HG03457 (cell line): ENCODE results near the gene CSF1R.
"Not testable (repeated sequence)": the region's sequence is repeated elsewhere in the genome, so short reads cannot be mapped to it uniquely, and the experiment has no call there.

Experiments
- ATAC-seq: cut with Tn5 transposase; IDR thresholded peaks from one replicate; pipeline ENCODE4 v1.9.1; 2021; ENCODE audit warnings: moderate number of reproducible peaks; ENCODE audit not compliant: unreplicated experiment

CSF1R gene

DNA sequence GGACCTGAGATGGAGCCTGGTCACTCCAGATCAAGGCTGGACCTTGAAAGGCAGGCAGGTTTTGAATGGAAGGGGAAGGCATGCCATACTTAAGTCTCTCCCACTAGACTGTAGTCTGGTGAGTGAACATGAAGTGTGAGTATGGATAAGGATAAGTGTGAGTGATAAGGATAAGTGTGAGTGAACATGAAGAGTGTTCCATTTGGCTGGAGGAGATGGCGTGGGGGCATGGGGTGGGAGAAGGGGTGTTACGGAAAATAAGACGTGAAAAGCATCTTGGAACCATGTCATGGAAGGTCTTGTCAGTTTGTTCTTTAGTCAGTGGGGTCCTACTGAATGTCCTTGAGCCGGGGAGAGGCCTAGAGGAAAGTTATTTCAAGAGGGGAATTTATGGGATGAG is 53.0 kb downstream of the CSF1R start:
- ATAC-seq: no peak

DNA sequence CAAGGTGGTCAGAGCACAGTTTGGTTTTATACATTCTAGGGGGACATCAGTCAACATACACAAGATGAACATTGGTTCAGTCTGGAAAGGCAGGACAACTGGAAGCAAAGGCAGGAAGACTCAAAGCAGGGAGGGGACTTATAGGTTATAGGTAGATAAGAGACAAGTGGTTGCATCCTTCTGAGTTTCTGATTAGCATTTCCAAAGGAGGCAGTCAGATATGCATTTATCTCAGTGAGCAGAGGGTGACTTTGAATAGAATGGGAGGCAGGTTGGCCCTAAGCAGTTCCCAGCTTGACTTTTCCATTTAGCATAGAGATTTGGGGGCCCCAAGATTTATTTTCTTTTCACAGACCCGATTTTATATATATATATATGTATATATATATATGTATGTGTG is 58.3 kb downstream of the CSF1R start:
- not testable (repeated sequence) for ATAC-seq

DNA sequence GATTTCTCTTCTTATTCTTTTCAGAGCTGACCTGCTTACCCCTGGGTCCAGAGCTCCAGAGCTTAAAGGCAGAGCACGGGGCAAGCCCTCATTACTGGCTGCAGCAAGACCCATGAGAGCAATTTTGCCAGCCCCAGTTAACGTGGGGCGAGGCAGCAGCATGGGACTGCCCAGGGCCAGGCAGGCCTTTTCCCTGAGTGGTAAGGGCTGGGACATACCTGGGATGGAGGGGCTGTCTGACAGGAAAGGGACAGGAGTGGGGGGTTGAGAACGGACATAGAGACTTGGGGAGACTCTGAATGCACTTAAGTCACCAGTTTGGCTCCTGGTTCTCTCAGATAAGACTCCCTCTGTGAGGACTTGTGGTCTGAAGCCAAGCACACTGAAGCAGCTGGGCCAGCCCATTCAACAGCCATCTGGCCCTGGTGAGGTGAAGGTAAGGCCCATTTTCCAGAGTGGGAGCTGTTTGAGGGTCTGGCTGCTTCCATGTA is 59.6 kb downstream of the CSF1R start:
- ATAC-seq: no peak

DNA sequence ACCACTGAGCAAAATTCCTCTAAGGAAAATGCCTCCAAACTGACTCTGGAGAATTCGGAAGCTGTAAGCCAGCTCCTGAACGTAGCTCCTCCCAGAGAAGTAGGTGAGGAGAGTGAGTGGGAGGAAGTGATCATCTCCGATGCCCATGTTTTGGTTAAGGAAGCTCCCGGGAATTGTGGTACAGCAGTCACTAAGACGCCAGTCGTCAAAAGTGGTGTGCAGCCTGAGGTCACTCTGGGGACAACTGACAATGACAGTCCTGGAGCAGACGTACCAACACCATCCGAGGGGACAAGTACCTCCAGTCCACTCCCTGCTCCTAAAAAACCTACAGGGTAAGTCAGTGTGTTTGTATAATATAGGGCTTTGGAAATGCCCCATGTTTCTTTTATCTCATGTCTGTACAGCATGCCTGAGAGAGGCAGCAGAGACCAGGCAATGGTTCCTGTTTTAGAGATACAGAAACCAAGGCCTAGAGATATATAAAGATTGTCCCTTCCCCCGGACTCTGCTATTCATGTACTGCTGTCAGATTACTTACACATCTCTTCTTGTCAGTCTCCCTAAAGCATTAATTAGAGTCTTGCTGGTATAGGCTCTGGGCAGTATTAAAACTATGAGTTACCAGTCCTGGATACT is 61.9 kb downstream of the CSF1R start:
- ATAC-seq: no peak

DNA sequence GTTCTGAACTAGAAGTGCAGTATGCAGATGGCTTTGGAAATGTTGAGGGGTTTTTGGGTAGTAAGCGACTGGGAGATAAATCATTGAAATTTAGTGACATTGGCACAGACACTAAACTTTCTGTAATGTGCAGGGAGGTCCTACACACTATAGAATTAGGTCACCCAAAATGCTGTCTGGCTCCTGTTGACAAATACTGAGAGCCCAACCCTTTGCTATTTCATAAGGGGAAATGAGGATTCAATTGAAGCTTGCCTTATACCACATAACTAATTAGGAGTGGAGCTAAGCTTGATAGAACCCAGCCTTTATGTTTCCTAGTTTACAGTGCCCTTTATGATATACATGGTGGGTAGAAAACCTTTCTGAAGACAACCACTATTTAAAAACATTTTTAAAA is 63.2 kb downstream of the CSF1R start:
- no peak for ATAC-seq

DNA sequence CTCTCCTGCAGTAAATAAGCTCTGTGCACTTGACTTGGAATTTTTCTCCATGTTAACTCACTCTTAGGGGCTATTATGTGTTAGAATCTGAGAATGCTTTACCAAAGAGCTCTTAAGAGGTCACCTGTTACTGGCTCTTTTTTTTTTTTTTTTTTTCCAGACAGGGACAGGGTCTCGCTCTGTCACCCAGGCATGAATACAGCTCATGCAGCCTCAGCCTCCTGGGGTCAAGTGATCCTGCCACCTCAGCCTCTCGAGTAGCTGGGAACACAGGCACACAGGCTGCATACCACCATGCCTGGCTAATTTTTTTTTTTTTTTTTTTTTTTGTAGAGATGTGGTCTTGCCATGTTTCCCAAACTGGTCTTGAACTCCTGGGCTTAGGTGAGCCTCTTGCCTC is 63.7 kb downstream of the CSF1R start:
- ATAC-seq: no peak

DNA sequence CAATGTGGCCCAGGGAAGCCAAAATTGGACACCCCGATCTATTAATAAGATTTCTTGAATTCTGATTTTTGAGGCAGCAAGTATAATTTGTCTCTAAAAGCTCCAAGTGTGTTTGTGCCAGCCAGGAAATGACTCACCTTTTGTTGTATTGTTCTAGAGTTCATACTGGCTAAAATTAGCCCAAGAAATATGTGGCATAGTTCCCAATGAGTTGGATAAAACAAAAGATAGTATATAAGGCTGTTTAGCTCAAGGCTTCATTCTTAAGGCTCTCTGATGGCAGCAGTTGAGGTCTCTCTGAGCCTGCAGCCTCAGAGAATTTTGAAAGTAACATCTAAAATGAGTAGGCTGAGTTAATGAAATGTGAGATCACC is 64.2 kb downstream of the CSF1R start:
- no peak for ATAC-seq

DNA sequence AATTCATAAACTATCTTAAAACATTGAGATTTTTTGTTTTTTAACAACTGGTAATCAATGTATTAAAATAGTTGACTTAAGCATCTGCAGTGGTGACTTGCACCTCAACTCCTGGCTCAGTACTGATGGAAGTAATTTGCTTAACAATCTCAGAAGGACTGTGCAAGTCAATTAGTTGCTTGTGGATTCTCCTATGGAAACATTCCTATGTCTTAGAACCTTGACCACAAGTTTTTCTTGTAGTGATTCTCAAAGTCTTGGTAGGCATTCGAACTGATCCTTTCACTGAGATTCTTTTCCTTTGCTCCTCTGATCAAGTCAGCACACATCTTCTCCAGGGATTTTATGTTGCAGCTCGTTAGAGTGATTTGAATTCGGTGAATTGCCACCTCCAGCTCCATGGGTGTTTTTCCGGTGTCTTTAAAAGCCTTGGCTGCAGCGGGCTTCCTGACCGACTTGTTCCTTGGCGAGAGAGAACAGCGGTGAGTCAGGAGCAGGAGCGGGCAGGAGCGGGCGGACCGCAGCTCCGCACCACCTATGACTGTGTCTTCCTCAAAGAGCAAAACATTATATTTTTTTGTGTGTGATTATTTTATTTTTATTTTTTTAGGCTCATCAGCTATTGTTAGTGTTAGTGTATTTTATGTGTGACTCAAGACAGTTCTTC is 64.7 kb downstream of the CSF1R start:
- ATAC-seq: no peak

DNA sequence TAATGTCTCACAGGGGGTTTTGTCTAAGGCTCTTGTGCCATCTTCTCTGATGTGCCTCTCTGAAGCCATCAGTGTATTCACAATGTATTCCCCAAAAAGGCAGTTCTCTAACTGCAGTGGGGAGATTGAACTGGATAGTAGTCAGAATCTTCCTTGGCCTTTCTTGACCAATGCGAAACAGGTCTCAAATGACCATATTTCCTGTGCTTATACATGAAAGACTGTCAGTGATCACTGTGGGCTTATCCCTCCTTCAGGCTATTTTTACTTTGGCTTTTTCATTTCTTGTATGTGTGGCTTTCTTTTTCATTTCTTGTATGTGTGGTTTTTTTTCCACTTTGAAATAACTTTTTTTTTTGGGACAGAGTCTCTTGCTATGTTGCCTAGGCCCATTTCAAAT is 66.1 kb downstream of the CSF1R start:
- no peak for ATAC-seq

DNA sequence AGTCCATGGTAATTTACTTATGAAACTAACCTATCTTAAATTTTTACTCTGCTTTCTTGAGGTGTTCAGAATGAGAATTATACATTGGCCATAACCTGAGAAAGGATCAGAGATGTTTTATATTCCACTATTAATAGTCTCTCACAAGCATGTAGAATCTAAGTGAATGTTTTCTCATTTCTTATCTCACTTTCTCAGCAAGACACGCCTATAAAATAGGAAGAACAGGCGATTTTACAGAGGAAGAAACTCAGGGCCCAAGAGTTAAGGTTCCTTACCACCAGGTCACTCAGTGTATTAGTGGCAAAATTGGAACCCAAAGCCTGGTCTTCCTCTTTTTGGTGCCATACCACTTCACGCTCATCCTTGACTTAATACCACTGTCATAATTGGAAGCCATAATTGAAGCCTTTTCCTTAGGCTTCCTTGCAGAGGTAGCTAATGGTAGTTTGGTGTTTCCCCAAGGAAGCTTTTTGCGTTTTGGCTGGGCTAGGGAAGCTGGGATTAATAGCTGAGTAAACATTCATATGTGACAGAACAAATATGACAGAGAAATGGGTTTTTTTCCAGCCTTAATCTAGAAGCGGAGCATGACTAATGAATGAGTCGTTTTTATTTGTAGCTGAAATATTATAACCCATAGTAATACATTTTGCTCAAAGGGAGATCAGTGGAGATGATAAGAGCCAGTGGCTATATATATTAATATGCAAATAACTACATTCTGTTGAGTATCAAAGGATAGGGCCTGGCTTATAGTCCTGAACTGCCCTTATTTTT is 68.9 kb downstream of the CSF1R start:
- ATAC-seq: no peak

DNA sequence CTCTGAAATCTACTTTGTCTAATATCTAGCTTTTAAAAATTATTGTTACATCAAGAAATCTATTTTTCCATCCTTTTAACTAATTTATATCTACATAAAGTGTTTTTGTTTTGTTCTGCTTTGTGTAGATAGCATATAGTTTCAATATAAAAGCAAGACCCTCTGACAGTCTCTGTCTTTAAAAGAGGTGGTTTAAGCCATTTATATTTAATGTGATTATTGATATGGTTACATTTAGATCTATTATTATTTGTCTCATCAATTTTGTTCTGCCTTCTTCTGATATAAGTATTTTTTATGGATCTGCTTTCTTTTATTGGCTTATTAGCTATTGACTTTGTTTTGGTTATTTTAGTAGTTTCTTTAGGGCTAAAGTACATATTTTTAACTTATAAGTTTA is 69.8 kb downstream of the CSF1R start:
- no peak for ATAC-seq

DNA sequence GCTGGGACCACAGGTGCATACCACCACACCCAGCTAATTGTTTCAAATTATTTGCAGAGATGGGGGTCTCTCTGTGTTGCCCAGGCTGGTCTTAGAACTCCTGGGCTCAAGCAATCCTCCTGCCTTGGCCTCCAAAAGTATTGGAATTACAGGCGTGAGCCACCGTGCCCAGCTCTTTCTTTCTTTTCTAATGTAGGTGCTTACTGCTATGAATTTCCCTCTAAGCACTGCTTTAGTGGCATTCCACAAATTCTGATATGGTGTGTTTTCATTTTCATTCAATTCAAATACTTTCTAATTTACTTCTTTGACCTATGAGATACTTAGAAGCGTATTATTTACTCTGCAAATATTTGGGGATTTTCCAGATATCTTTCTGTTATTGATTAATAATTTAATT is 70.9 kb downstream of the CSF1R start:
- ATAC-seq: no peak

DNA sequence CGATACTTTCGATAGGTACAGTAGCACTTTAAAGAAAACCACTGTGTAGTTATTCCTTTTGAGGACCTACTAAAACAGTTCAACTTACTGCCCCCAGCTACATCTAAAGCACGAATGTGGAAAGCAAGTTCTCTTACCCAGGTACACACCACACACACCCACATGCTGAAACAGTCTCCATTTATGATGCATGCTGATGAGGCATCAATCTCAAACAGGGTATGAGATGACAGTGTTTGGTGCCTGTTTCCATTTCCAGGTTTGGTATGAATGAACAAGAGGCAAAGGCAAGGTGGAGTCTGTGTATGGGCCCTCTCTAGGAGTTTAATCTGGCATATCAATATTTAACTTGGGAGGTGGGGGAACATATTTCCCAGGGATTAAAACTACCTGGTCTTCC is 71.9 kb downstream of the CSF1R start:
- no peak for ATAC-seq

DNA sequence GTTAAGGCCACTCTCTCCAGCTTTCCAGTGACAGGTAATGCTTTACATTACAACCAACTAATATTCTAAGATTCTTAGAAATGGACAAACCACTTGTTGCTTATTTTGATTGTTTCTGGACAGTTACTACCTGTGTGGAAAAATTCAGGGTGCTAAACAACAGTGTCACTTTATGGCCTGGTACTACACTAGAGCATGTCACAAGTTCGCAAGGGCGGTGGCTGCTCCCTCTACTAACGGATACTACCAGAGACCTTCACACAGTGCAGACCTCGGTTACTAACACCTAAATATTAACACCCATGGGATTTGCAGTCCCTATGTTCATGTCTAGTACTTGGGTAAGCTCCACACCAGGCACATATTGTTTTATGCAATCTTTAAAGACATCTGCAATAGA is 72.4 kb downstream of the CSF1R start:
- ATAC-seq: no peak

DNA sequence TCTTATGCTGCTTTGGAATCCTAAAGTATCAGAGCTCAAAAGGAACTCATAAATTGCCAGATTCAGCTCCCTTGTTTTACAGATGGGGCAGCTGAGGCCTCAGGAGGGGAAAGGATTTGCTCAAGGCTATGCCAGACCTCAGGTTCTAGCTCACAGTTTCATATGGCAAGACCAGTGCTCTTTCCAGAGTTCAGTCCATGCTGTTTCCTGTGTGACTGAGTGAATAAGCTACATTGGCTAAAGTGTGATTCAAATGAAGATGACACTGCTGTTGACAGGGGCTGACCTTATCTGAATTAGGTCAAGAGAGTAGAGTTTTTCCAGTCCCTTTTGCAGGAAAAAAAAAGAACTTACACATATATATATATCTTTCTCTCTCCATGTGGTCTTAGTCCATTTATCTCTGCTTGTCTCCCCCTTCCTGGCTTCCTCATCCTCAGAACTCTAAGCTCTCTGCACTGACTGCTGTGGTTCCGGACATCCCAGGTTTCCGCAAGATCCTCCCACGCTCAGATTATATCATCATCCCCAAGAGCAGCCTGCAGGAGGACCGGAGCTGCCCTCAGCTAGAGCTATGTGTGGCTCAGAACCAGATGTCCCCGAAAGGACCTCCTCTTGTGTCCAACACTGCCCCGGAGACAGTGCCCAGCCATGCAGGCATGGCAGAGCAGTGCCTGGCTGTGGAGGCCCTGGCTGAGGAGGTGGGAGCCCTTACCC is 76.5 kb downstream of the CSF1R start:
- ATAC-seq: no peak

DNA sequence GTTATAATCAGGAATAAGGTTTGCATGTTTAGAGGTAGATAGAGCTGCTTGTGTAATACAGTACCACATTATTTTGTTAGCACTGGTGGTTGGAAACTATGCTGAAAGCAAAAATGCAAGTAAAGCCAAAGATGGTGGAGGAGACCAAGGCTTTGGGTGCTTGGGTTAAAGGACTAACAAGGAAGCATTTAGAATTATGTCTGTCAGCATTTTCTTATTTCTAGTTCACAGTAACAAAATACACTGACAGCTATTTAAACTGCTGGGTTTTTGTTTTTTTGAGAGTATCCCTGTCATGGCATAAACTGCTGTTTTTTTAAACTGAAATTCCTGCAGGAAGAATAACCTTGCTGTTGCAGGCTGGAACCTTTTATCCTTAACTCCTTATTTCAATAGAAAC is 79.3 kb downstream of the CSF1R start:
- ATAC-seq: no peak

DNA sequence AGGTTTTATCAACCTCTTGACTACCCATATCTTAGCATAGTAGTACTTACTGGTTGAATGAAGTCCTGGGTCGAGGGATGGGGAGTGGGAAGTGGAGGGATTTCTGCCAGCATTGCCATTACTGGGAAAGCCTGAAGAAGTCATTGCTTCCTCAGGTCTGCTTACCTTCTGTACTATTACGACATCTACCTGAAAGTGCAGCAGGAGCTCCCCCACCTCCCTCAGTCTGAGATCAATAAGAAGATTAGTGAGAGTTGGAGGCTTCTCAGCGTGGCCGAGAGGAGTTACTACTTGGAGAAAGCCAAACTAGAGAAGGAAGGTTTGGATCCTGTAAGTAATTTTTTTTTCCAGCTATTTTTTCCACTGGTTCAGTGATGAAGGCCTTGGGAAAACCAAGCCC is 80.0 kb downstream of the CSF1R start:
- ATAC-seq: no peak
